Measurements from ENCODE around the gene ST3GAL4. TPM values are rescaled to one million over a fixed set of nuclear protein-coding genes. Genes with fewer than 3 reads are reported as not detected.
A peak's percentile ranks its signal among the peaks of the same experiment; 100 is the strongest.

The ST3GAL4 gene
- total RNA-seq, 3 donors from 2014 or later: 17.6 to 36.2 (median 32.8) TPM

DNA sequence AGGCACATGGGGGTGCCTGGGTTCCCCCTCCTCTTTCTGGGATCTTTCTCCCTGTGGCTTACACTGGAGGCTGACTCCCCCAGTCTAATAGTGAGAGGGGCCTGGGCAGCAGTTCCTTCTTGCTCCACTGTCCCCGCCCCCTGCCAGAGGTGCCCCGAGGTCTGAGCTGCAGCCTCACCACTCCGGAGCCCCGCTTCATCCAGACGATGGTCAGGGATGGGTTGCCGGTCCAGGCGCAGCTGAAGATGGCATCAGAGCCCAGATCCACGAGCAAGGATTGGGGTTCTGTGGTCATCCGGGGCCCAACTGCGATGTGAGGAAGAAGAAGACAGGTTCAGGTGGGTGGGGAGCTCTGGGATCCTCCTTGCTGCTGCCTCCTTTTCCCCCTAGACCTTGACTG, 91.1 kb downstream of the ST3GAL4 start:
- DNase-seq (ENCODE audit: low spot score in 2 of 2): no peak
- Histone ChIP-seq H3K9me3 (no peaks in the 10 kb centered on the region), H3K4me3 (no peak overlapping the region), H3K4me1 (no peaks in the 10 kb centered on the region), H3K36me3 (no peaks in the 10 kb centered on the region), H3K27ac (no peak overlapping the region), H3K27me3 (no peaks in the 10 kb centered on the region)
- TF ChIP-seq POLR2A (IDR thresholded peaks at IDR 0.05) (no peak), POLR2AphosphoS5 (IDR thresholded peaks at IDR 0.05) (no peak), CTCF (IDR thresholded peaks at IDR 0.05) (no peak)
- intact Hi-C loops (cut with DNase I; ENCODE audit: low total_unique reads): no loop called here

DNA sequence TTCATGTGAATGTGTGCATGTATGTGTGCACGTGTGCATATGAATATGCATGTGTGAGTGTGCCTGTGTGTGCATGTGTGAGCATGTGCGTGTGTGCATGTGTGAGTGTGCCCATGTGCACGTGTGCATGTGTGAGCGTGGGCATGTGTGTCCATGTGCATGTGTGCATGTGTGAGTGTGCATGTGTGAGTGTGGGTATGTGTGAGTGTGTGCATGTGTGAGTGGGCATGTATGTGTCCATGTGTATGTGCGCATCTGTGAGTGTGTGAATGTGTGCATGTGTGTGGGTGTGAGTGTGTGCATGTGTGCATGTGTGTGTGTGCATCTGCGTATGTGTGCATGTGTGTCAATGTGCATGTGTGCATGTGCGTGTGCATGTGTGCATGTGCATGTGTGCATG, 94.7 kb downstream of the ST3GAL4 start:
- no peaks in the 10 kb centered on the region for H3K27me3 ChIP-seq
- TF ChIP-seq POLR2AphosphoS5 (IDR thresholded peaks at IDR 0.05): no peak
- no peak for TF ChIP-seq CTCF (IDR thresholded peaks at IDR 0.05)
- TF ChIP-seq POLR2A (IDR thresholded peaks at IDR 0.05): no peak
- H3K4me1 ChIP-seq: no peaks in the 10 kb centered on the region
- no peak overlapping the region for H3K27ac ChIP-seq
- DNase-seq (ENCODE audit: low spot score in 2 of 2): no peak
- no peaks in the 10 kb centered on the region for H3K36me3 ChIP-seq
- no peak overlapping the region for H3K4me3 ChIP-seq
- intact Hi-C loops (cut with DNase I; ENCODE audit: low total_unique reads): no loop called here
- H3K9me3 ChIP-seq: no peaks in the 10 kb centered on the region

- Histone ChIP-seq H3K9me3 (no peaks in the 10 kb centered on the region), H3K4me1 (no peaks in the 10 kb centered on the region), H3K4me3 (no peak overlapping the region), H3K27me3 (no peaks in the 10 kb centered on the region), H3K36me3 (no peaks in the 10 kb centered on the region), H3K27ac (no peak overlapping the region)
- intact Hi-C loops (cut with DNase I; ENCODE audit: low total_unique reads): no loop called here
- no peak for TF ChIP-seq CTCF (IDR thresholded peaks at IDR 0.05)
- no peak for DNase-seq (ENCODE audit: low spot score in 2 of 2)
These were observed 95.3 kb downstream of the ST3GAL4 start for GRCh38 chr11:126450806-126451205.

- no peak for DNase-seq (ENCODE audit: low spot score in 2 of 2)
- H3K36me3 ChIP-seq: no peaks in the 10 kb centered on the region
- no peaks in the 10 kb centered on the region for H3K27me3 ChIP-seq
- no peak overlapping the region for H3K27ac ChIP-seq
- intact Hi-C loops (cut with DNase I; ENCODE audit: low total_unique reads): no loop called here
- no peaks in the 10 kb centered on the region for H3K4me1 ChIP-seq
- H3K9me3 ChIP-seq: no peaks in the 10 kb centered on the region
- H3K4me3 ChIP-seq: no peak overlapping the region
- TF ChIP-seq POLR2A (IDR thresholded peaks at IDR 0.05) (no peak), CTCF (IDR thresholded peaks at IDR 0.05) (no peak), POLR2AphosphoS5 (IDR thresholded peaks at IDR 0.05) (no peak)
These were observed 95.8 kb downstream of the ST3GAL4 start for GRCh38 chr11:126451211-126451802.

DNA sequence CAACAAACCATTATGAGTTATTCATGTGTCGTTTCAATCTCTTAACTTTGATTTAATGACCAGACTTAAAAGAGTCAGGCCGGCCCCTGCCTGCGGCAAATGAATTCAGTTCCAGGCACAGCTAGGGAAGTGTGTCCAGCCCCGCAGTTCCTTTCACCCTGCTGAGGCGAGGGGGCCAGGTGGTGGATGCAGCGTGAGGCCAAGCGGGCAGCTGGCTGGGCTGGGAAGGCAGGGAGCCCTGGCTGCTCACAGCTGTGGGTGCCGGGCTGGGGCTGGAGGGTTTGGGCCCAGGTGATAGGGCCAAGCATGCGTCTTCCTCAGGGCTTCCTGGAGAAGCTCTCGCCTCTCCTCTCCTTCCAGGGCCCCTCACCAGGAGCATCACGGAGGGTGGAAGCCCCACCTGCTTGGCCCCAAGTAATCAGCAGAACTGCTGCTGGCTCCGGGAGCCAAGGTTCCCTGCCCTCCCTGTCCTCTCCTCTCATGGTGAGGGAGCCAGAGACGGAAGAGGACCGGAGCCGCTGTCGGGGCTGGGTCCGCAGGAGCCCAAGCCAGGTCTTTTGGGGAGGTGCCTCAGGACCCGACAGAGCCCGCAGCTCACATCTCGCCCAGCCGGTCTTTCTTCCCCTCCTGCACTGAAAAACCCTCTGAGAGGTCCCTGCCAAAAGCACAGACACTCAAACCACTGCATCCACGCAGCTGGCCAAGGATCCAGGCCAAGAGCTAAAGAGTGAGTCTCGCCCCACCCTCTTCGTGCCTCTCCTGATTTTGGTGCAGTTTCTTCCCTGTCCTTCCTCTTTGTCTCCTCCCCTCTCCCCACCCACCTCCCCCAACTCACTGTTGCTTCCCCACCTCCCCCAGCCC, 97.0 kb downstream of the ST3GAL4 start:
- H3K27me3 ChIP-seq: no peaks in the 10 kb centered on the region
- intact Hi-C loops (cut with DNase I; ENCODE audit: low total_unique reads): no loop called here
- peak overlapping the region in 1 of 3 donors; percentile 22 for H3K4me3 ChIP-seq
- DNase-seq (ENCODE audit: low spot score in 2 of 2): no peak
- H3K9me3 ChIP-seq: no peaks in the 10 kb centered on the region
- no peak overlapping the region for H3K27ac ChIP-seq
- H3K4me1 ChIP-seq: no peaks in the 10 kb centered on the region
- no peaks in the 10 kb centered on the region for H3K36me3 ChIP-seq
- no peak for TF ChIP-seq CTCF (IDR thresholded peaks at IDR 0.05)
- TF ChIP-seq POLR2AphosphoS5 (IDR thresholded peaks at IDR 0.05): no peak
- no peak for TF ChIP-seq POLR2A (IDR thresholded peaks at IDR 0.05)
